H1 (cell line): Measurements from ENCODE around the gene NTN5. TPM values are rescaled to one million over a fixed set of nuclear protein-coding genes. Genes with fewer than 3 reads are reported as not detected.

Experiments
- CTCF ChIA-PET: fragments of 300-600 bp; sonication (Branson Sonifier 250); formaldehyde crosslinking; loops from one replicate; lab custom pipeline; 2021; ENCODE audit not compliant: partially characterized antibody; lab: Charles Lee
- POLR2A ChIA-PET: fragments of 300-600 bp; sonication (Branson Sonifier 250); formaldehyde crosslinking; loops from one replicate; lab custom pipeline; 2021; ENCODE audit warnings: inconsistent platforms; ENCODE audit not compliant: partially characterized antibody; lab: Charles Lee
- DNase-seq, 2 experiments: peaks; one replicate each; pipeline versions ENCODE4 v3.0.0 to v3.0.0-alpha.2; 2010 to 2022; ENCODE audit warnings: low spot score in 2 of 2, low read depth in 1 of 2, mixed read lengths in 1 of 2
- FAIRE-seq: peaks from 2 replicates; lab custom pipeline; 2011; peaks lifted over from hg19 to GRCh38; lab: Jason Lieb, UNC
- H2AFZ ChIP-seq: 2 replicates; pipeline ENCODE4 v1.8.1; 2012; ENCODE audit warnings: low read length, inconsistent platforms
- H2AK5ac ChIP-seq: 2 replicates; pipeline ENCODE4 v1.6.1; 2013; ENCODE audit warnings: low read depth, low read length
- H2BK120ac ChIP-seq: replicated peaks from 2 replicates; pipeline ENCODE3; 2013; ENCODE audit warnings: low read depth, low read length, inconsistent platforms
- H2BK12ac ChIP-seq: 2 replicates; pipeline ENCODE4 v1.6.1; 2013; ENCODE audit warnings: low read depth, low read length
- H2BK15ac ChIP-seq: 2 replicates; pipeline ENCODE4 v1.6.1; 2013; ENCODE audit warnings: low read length
- H2BK20ac ChIP-seq: 2 replicates; pipeline ENCODE4 v1.6.1; 2013; ENCODE audit warnings: low read length
- H2BK5ac ChIP-seq: 2 replicates; pipeline ENCODE4 v1.6.1; 2013; ENCODE audit warnings: low read depth, low read length
- H3K14ac ChIP-seq: 2 replicates; pipeline ENCODE4 v1.6.1; 2013; ENCODE audit warnings: inconsistent platforms; ENCODE audit not compliant: insufficient read length
- H3K18ac ChIP-seq: 2 replicates; pipeline ENCODE4 v1.6.1; 2013; ENCODE audit warnings: low read length; ENCODE audit errors: extremely low read depth
- H3K23ac ChIP-seq: 2 replicates; pipeline ENCODE4 v1.6.1; 2013; ENCODE audit warnings: inconsistent platforms; ENCODE audit not compliant: insufficient read length
- H3K23me2 ChIP-seq: 2 replicates; pipeline ENCODE4 v1.6.1; 2013; ENCODE audit warnings: low read depth, low read length
- H3K27ac ChIP-seq: 2 replicates; pipeline ENCODE4 v1.6.1; 2011; ENCODE audit warnings: low read depth, low read length, inconsistent platforms
- H3K27me3 ChIP-seq, 4 experiments: replicated peaks in 1 of 4; 1 replicate in 1 of 4; 2 replicates in 3 of 4; pipeline versions ENCODE4 v1.6.1 to v1.8.1; 2011 to 2013; ENCODE audit warnings: low read length in 3 of 4, mild to moderate bottlenecking in 3 of 4, inconsistent platforms in 2 of 4, mixed read lengths in 2 of 4, moderate library complexity in 1 of 4; ENCODE audit not compliant: control insufficient read depth in 3 of 4, insufficient read depth in 3 of 4; ENCODE audit errors: extremely low read depth in 1 of 4
- H3K36me3 ChIP-seq, 4 experiments: 2 replicates each; pipeline versions ENCODE4 v1.6.1 to v1.8.1; 2011 to 2013; ENCODE audit warnings: mild to moderate bottlenecking in 4 of 4, low read length in 3 of 4, moderate library complexity in 2 of 4, control low read depth in 1 of 4, inconsistent platforms in 1 of 4; ENCODE audit not compliant: insufficient read depth in 4 of 4, control insufficient read depth in 2 of 4
- H3K4ac ChIP-seq: replicated peaks from 2 replicates; pipeline ENCODE3; 2013; ENCODE audit warnings: low read length, low read depth, mixed read lengths, inconsistent platforms; ENCODE audit not compliant: insufficient read length
- H3K4me1 ChIP-seq, 4 experiments: replicated peaks in 1 of 4; 1 replicate in 1 of 4; 2 replicates in 3 of 4; pipeline versions ENCODE4 v1.6.1 to v1.8.1; 2011 to 2013; ENCODE audit warnings: low read length in 3 of 4, inconsistent platforms in 2 of 4, mixed read lengths in 1 of 4; ENCODE audit not compliant: insufficient read depth in 4 of 4, control insufficient read depth in 3 of 4
- H3K4me2 ChIP-seq, 2 experiments: 2 replicates each; pipeline versions ENCODE4 v1.6.1 to v1.8.1; 2011 to 2013; ENCODE audit warnings: low read depth in 2 of 2, low read length in 2 of 2, control low read depth in 1 of 2, inconsistent platforms in 1 of 2, mild to moderate bottlenecking in 1 of 2; ENCODE audit not compliant: insufficient read depth in 1 of 2
- H3K4me3 ChIP-seq, 4 experiments: fragments of 200-600, 300-600 bp in 1 of 4; sonication (generic), shearing (Covaris generic), sonication (Bioruptor Twin) in 1 of 4; 2 replicates each; pipeline versions ENCODE4 v1.5.1 to v1.8.1; 2011 to 2016; ENCODE audit warnings: low read length in 4 of 4, low read depth in 3 of 4, control low read depth in 2 of 4, inconsistent platforms in 2 of 4, mild to moderate bottlenecking in 2 of 4, mixed read lengths in 1 of 4, moderate library complexity in 1 of 4; ENCODE audit not compliant: insufficient read depth in 2 of 4; ENCODE audit errors: extremely low read depth in 1 of 4
- H3K56ac ChIP-seq: replicated peaks from 2 replicates; pipeline ENCODE3; 2013; ENCODE audit warnings: low read depth, mild to moderate bottlenecking, mixed read lengths, low read length, inconsistent platforms; ENCODE audit not compliant: insufficient read length
- H3K79me1 ChIP-seq: 2 replicates; pipeline ENCODE4 v1.6.1; 2013; ENCODE audit warnings: low read depth, low read length, control low read depth
- H3K79me2 ChIP-seq, 2 experiments: 2 replicates each; pipeline versions ENCODE4 v1.6.1 to v1.8.1; 2012 to 2013; ENCODE audit warnings: low read length in 2 of 2, mild to moderate bottlenecking in 2 of 2, inconsistent platforms in 1 of 2; ENCODE audit not compliant: insufficient read depth in 2 of 2, control insufficient read depth in 1 of 2
- H3K9ac ChIP-seq, 4 experiments: replicated peaks in 1 of 4; 1 replicate in 1 of 4; 2 replicates in 3 of 4; pipeline versions ENCODE4 v1.6.1 to v1.8.1; 2011 to 2013; ENCODE audit warnings: low read depth in 3 of 4, low read length in 3 of 4, control low read depth in 2 of 4, mild to moderate bottlenecking in 2 of 4, moderate library complexity in 2 of 4, inconsistent platforms in 1 of 4; ENCODE audit errors: extremely low read depth in 1 of 4
- H3K9me3 ChIP-seq, 2 experiments: 2 replicates each; pipeline versions ENCODE4 v1.6.1 to v1.8.1; 2012 to 2013; ENCODE audit warnings: mild to moderate bottlenecking in 2 of 2, moderate library complexity in 2 of 2, control low read depth in 1 of 2, inconsistent platforms in 1 of 2, low read depth in 1 of 2, low read length in 1 of 2, mixed read lengths in 1 of 2; ENCODE audit not compliant: insufficient read depth in 2 of 2
- H4K20me1 ChIP-seq, 2 experiments: replicated peaks in 1 of 2; 2 replicates each; pipeline versions ENCODE3 to v1.8.1; 2011 to 2013; ENCODE audit warnings: inconsistent platforms in 2 of 2, low read length in 2 of 2, mild to moderate bottlenecking in 1 of 2; ENCODE audit not compliant: insufficient read depth in 2 of 2, control insufficient read depth in 1 of 2
- H4K5ac ChIP-seq: 2 replicates; pipeline ENCODE4 v1.6.1; 2013; ENCODE audit warnings: low read length, low read depth, mixed read lengths, inconsistent platforms; ENCODE audit not compliant: insufficient read length
- H4K8ac ChIP-seq: 2 replicates; pipeline ENCODE4 v1.8.0; 2013; ENCODE audit warnings: mild to moderate bottlenecking, moderate library complexity, low read length, inconsistent platforms; ENCODE audit not compliant: insufficient read depth; ENCODE audit errors: extremely low read depth
- H4K91ac ChIP-seq: replicated peaks from 2 replicates; pipeline ENCODE3; 2013; ENCODE audit warnings: low read length, mixed read lengths, inconsistent platforms; ENCODE audit not compliant: insufficient read length
- BCL11A ChIP-seq, 2 experiments: IDR thresholded peaks; one replicate each; pipeline ENCODE4 v1.6.1; 2011; ENCODE audit warnings: low read depth in 2 of 2, low read length in 2 of 2, mild to moderate bottlenecking in 2 of 2
- GTF2F1 ChIP-seq: IDR thresholded peaks from 2 replicates; pipeline ENCODE4 v1.6.1; 2012; ENCODE audit warnings: low read depth, low read length, improper control_type of control experiment, borderline replicate concordance
- JUND ChIP-seq: IDR thresholded peaks from 2 replicates; pipeline ENCODE4 v1.6.1; 2011; ENCODE audit warnings: mild to moderate bottlenecking, improper control_type of control experiment, low read length
- NRF1 ChIP-seq: IDR thresholded peaks from 2 replicates; pipeline ENCODE4 v1.6.1; 2011; ENCODE audit warnings: mild to moderate bottlenecking, low read depth, low read length, improper control_type of control experiment
- RNF2 ChIP-seq: fragments of 200-900, 300-1000 bp; sonication (generic); IDR thresholded peaks from 2 replicates; pipeline ENCODE4 v1.7.1; 2016; ENCODE audit warnings: borderline replicate concordance, low read depth, mild to moderate bottlenecking, antibody characterized with exemption, low read length; ENCODE audit not compliant: poor library complexity, severe bottlenecking; ENCODE audit errors: missing control alignments
- RXRA ChIP-seq: IDR thresholded peaks from 2 replicates; pipeline ENCODE4 v1.6.1; 2011; ENCODE audit warnings: low read depth, mild to moderate bottlenecking, low read length, moderate library complexity; ENCODE audit not compliant: insufficient read depth
- WGBS, 2 experiments: shearing (Covaris generic) in 1 of 2; methylation state at CpG; one replicate each; pipeline versions ENCODE4 v1.1.6 to v1.1.7; 2013 to 2015; ENCODE audit warnings: low lambda C conversion rate in 2 of 2, mixed read lengths in 2 of 2, inconsistent platforms in 1 of 2, low coverage in 1 of 2, missing lambda C conversion rate in 1 of 2; ENCODE audit not compliant: insufficient replicate concordance in 2 of 2, insufficient coverage in 1 of 2, insufficient read length in 1 of 2; ENCODE audit errors: extremely low coverage in 1 of 2, missing lambda C conversion rate in 1 of 2; 5-methylcytosine and 5-hydroxymethylcytosine counted together
- polyA plus RNA-seq, 7 experiments: library from polyadenylated mRNA; depleted of rRNA in 3 of 7; stranded (reverse) in 5 of 7; unstranded in 2 of 7; fragments of >200 nt in 5 of 7; fragments of 200-250 nt in 2 of 7; gene quantifications; 1 replicate in 5 of 7; 2 replicates in 1 of 7; 4 replicates in 1 of 7; pipeline versions ENCODE4 v1.2.1 to v1.2.3, GENCODE V29; 2011 to 2013; ENCODE audit warnings: missing spikeins in 2 of 7, mixed read lengths in 2 of 7
- total RNA-seq: library from RNA; stranded (reverse); fragmentation: NEBNext Ultra II Directional; extraction: Animal tissue kit (Norgen Biotek cat#: 25700); gene quantifications from 2 replicates; pipeline ENCODE4 v1.2.1, GENCODE V29; 2021
- TF ChIP-seq, protein P1 (sequence below): IDR thresholded peaks from 2 replicates; pipeline ENCODE4 v1.6.1; 2011; ENCODE audit warnings: low read length, improper control_type of control experiment
- TF ChIP-seq, protein P2 (sequence below): IDR thresholded peaks from 2 replicates; pipeline ENCODE4 v1.6.1; 2012; ENCODE audit warnings: inconsistent platforms

Gene NTN5
- total and polyA plus RNA-seq, 2 of the 8 experiments (the other 6 are each of a cell fraction or from before 2014, with no cell fraction given), result 0.47 to 0.85 TPM

DNA sequence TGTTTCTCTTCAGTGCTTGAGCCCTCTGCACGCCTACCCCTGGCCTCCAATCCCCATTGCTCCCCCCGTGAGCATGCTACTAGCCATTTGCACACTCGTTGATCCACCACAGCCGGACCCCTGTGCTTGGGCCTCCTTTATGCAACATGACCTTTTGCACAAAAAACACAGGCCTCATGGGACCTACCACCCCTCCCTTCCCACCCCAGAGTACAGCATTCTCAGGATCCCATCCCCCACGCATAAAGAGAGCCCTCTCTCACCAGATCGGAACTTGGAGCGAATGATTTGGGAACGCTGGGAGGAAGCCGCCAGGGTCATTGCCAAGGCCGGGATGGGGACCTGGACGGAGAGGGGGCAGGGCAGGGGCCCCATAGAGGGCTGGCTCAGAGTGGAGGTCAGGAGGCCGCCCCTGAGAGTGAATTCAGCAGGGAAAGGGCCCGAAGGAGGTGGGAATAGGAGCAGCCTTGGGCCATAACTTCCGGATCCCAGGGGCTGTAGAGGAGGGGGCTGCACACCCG, 46.0 kb upstream of the NTN5 start:
- Histone ChIP-seq H3K27ac (no peak overlapping the region), H3K14ac (no peak overlapping the region), H3K9me3 (no peaks in the 10 kb centered on the region), H2BK20ac (no peak overlapping the region), H3K23ac (no peak overlapping the region), H3K4me3 (no peak overlapping the region), H4K20me1 (no peaks in the 10 kb centered on the region), H3K4me1 (peaks cover 0 to 28% (median 12%) of the 10 kb centered on the region in 4 experiments; a peak in 6 of 7 replicates), H3K36me3 (no peaks in the 10 kb centered on the region), H2AK5ac (no peak overlapping the region), H4K91ac (peak overlapping the region; percentile 91), H2BK5ac (peak overlapping the region; percentile 66), H3K18ac (no peak overlapping the region; the same call in 1 of the 2 replicates), H3K79me2 (no peaks in the 10 kb centered on the region), H3K4ac (peak overlapping the region; percentile 83), H2BK120ac (no peak overlapping the region), H2BK12ac (peak overlapping the region; percentile 60; the same call in 1 of the 2 replicates), H3K23me2 (peaks cover 14% of the 10 kb centered on the region; the same call in 1 of the 2 replicates), H3K27me3 (no peaks in the 10 kb centered on the region), H3K9ac (no peak overlapping the region), H3K4me2 (peak overlapping the region; percentile 32), H2BK15ac (peak overlapping the region; percentile 92), H4K8ac (peak overlapping the region; percentile 77), H2AFZ (no peak overlapping the region), H3K56ac (peak overlapping the region; percentile 44), H4K5ac (peak overlapping the region; percentile 17), H3K79me1 (no peaks in the 10 kb centered on the region)
- DNase-seq (no peak), FAIRE-seq (no peak)
- CTCF ChIA-PET, result interaction anchor here (0.9 to 8.2 kb wide), 4 partner anchors 23 to 108 kb away, joined by 3 to 53 read pairs (median 6); partner anchors contain the start of gene FUT2
- TF ChIP-seq NRF1 (no peak), GTF2F1 (no peak), RXRA (no peak), JUND (no peak), BCL11A (IDR thresholded peaks at IDR 0.05; ENCODE audit: low read depth in 2 of 2, low read length in 2 of 2) (no peak), RNF2 (no peak)
- TF ChIP-seq, protein P1, sequence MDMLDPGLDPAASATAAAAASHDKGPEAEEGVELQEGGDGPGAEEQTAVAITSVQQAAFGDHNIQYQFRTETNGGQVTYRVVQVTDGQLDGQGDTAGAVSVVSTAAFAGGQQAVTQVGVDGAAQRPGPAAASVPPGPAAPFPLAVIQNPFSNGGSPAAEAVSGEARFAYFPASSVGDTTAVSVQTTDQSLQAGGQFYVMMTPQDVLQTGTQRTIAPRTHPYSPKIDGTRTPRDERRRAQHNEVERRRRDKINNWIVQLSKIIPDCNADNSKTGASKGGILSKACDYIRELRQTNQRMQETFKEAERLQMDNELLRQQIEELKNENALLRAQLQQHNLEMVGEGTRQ, result no peak
- TF ChIP-seq, protein P2, sequence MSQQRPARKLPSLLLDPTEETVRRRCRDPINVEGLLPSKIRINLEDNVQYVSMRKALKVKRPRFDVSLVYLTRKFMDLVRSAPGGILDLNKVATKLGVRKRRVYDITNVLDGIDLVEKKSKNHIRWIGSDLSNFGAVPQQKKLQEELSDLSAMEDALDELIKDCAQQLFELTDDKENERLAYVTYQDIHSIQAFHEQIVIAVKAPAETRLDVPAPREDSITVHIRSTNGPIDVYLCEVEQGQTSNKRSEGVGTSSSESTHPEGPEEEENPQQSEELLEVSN, result no peak
- POLR2A ChIA-PET, result interaction anchor here (1.0 to 7.7 kb wide), 3 partner anchors 10 to 23 kb away, joined by 3 to 59 read pairs (median 7); partner anchors contain the start of gene FUT2
- 73% methylated on average over 15 of the region's 15 CpGs; no CpG with 5 or more reads in 1 of the 2 experiments for WGBS, 2 experiments
